HepG2 (cell line): Measurements from ENCODE around the gene CERS6. TPM values are rescaled to one million over a fixed set of nuclear protein-coding genes. Genes with fewer than 3 reads are reported as not detected.

ENCODE experiments used
- HNF4A ChIP-seq: sonication (generic); formaldehyde crosslinking; IDR thresholded peaks from 2 replicates; pipeline ENCODE4 v1.4.0; 2020; ENCODE audit warnings: missing genetic modification reagents
- HNRNPK ChIP-seq: fragments of 200-400 bp; formaldehyde crosslinking; IDR thresholded peaks from 2 replicates; pipeline ENCODE4 v1.6.1; 2018; ENCODE audit warnings: low read length, low read depth, moderate library complexity, mild to moderate bottlenecking; ENCODE audit not compliant: poor library complexity, severe bottlenecking
- KDM5B ChIP-seq: sonication (generic); formaldehyde crosslinking; IDR thresholded peaks from 2 replicates; pipeline ENCODE4 v1.4.0; 2020; ENCODE audit warnings: missing genetic modification reagents, mild to moderate bottlenecking, borderline replicate concordance
- MIER3 ChIP-seq: IDR thresholded peaks from 2 replicates; pipeline ENCODE4 v1.6.1; 2016; ENCODE audit warnings: missing compliant biosample characterization, borderline replicate concordance
- NFATC3 ChIP-seq: sonication (generic); formaldehyde crosslinking; IDR thresholded peaks from 2 replicates; pipeline ENCODE4 v1.5.1; 2020; ENCODE audit warnings: mild to moderate bottlenecking, missing genetic modification reagents
- NR2C2 ChIP-seq: sonication (generic); formaldehyde crosslinking; IDR thresholded peaks from 2 replicates; pipeline ENCODE4 v1.4.0; 2020; ENCODE audit warnings: missing genetic modification reagents, mild to moderate bottlenecking, moderate library complexity, borderline replicate concordance
- RFXANK ChIP-seq: IDR thresholded peaks from 2 replicates; pipeline ENCODE4 v1.6.1; 2016
- SOX6 ChIP-seq, 2 experiments: fragments of 450-650 bp in 1 of 2; sonication (generic) in 1 of 2; formaldehyde crosslinking in 1 of 2; IDR thresholded peaks; 2 replicates each; pipeline versions ENCODE4 v1.4.0 to v1.6.1; 2017 to 2020; ENCODE audit warnings: antibody characterized with exemption in 1 of 2, mild to moderate bottlenecking in 1 of 2, missing genetic modification reagents in 1 of 2
- SRSF9 ChIP-seq: fragments of 200-400 bp; formaldehyde crosslinking; IDR thresholded peaks from 2 replicates; pipeline ENCODE4 v1.6.1; 2018; ENCODE audit warnings: borderline replicate concordance, mild to moderate bottlenecking, low read depth, low read length; ENCODE audit not compliant: insufficient read depth, poor library complexity, severe bottlenecking
- ZNF44 ChIP-seq: sonication (generic); formaldehyde crosslinking; IDR thresholded peaks from 2 replicates; pipeline ENCODE4 v1.5.1; 2020; ENCODE audit warnings: mild to moderate bottlenecking, missing genetic modification reagents
- ZNF746 ChIP-seq: sonication (generic); formaldehyde crosslinking; IDR thresholded peaks from 2 replicates; pipeline ENCODE4 v1.8.0; 2022; ENCODE audit warnings: mild to moderate bottlenecking, missing genetic modification reagents
- polyA plus RNA-seq, 8 experiments: library from polyadenylated mRNA; depleted of rRNA in 3 of 8; stranded (reverse) in 7 of 8; unstranded in 1 of 8; fragments of >200 nt; fragmentation: Illumina TruSeq in 4 of 8; extraction: Trizol in 4 of 8; gene quantifications; 2 replicates each; pipeline versions ENCODE4 v1.2.1 to v1.2.3, GENCODE V29; 2011 to 2016; ENCODE audit warnings: low read depth in 4 of 8, missing spikeins in 1 of 8, mixed read lengths in 1 of 8; ENCODE audit not compliant: insufficient read depth in 1 of 8
- total RNA-seq, 5 experiments: library from RNA; depleted of rRNA; stranded (reverse); fragments of >200 nt; fragmentation: Illumina TruSeq; extraction: Trizol; gene quantifications; 2 replicates each; pipeline ENCODE4 v1.2.3, GENCODE V29; 2016; ENCODE audit warnings: low read depth in 1 of 5
- TF ChIP-seq, protein P1 (sequence below): sonication (generic); formaldehyde crosslinking; IDR thresholded peaks from 2 replicates; pipeline ENCODE4 v1.4.0; 2020; ENCODE audit warnings: mild to moderate bottlenecking, missing genetic modification reagents
- TF ChIP-seq, protein P2 (sequence below): sonication (generic); formaldehyde crosslinking; IDR thresholded peaks from 2 replicates; pipeline ENCODE4 v1.8.0; 2022; ENCODE audit warnings: missing genetic modification reagents, mild to moderate bottlenecking, moderate library complexity, borderline replicate concordance
- TF ChIP-seq, protein P3 (sequence below): sonication (generic); formaldehyde crosslinking; IDR thresholded peaks from 2 replicates; pipeline ENCODE4 v1.4.0; 2020; ENCODE audit warnings: mild to moderate bottlenecking, missing genetic modification reagents, borderline replicate concordance
- TF ChIP-seq, protein P4 (sequence below): sonication (generic); formaldehyde crosslinking; conservative IDR thresholded peaks from 2 replicates; pipeline ENCODE4 v1.8.0; 2022; ENCODE audit warnings: low read depth, missing genetic modification reagents
- TF ChIP-seq, protein P5 (sequence below): sonication (generic); formaldehyde crosslinking; IDR thresholded peaks from 2 replicates; pipeline ENCODE4 v1.8.1; 2023; ENCODE audit warnings: mild to moderate bottlenecking, inconsistent platforms, moderate library complexity, missing genetic modification reagents, borderline replicate concordance

CERS6 gene
- total and polyA plus RNA-seq, 2 of the 13 experiments (the other 11 are each of a cell fraction or from before 2014, with no cell fraction given) = 10.1 to 20.3 TPM

DNA sequence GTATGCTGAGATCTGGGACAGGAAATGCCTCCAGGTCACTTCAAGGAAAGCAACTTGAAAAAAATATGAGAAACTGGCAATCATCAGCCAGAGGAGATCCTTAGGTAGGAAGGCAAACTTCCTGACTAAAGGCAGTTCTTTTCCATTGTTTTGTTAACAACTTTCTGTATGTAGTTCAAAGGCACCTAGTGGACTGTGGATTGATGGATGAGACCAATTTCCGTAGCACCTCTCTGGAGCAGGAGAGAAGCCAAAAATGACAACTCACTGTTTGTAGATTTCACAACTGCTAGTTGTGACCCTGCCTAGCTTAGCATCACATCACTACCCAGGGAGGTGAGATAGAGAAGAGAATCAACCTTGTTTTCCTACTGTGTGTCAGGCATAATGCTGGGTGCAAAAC lies 324.6 kb downstream of the CERS6 start (continued):
- TF ChIP-seq, protein P1, sequence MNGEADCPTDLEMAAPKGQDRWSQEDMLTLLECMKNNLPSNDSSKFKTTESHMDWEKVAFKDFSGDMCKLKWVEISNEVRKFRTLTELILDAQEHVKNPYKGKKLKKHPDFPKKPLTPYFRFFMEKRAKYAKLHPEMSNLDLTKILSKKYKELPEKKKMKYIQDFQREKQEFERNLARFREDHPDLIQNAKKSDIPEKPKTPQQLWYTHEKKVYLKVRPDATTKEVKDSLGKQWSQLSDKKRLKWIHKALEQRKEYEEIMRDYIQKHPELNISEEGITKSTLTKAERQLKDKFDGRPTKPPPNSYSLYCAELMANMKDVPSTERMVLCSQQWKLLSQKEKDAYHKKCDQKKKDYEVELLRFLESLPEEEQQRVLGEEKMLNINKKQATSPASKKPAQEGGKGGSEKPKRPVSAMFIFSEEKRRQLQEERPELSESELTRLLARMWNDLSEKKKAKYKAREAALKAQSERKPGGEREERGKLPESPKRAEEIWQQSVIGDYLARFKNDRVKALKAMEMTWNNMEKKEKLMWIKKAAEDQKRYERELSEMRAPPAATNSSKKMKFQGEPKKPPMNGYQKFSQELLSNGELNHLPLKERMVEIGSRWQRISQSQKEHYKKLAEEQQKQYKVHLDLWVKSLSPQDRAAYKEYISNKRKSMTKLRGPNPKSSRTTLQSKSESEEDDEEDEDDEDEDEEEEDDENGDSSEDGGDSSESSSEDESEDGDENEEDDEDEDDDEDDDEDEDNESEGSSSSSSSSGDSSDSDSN = no peak
- TF ChIP-seq MIER3 (CRISPR knock-in tag) (no peak), KDM5B (no peak), SRSF9 (no peak), NR2C2 (CRISPR knock-in tag) (no peak), RFXANK (no peak), HNF4A (peak; percentile 42; the same call in 1 of the 2 replicates), HNRNPK (no peak), NFATC3 (CRISPR knock-in tag) (no peak), ZNF44 (CRISPR knock-in tag) (no peak), ZNF746 (no peak), SOX6 (IDR thresholded peaks at IDR 0.05) (no peak), SOX6 (CRISPR knock-in tag; IDR thresholded peaks at IDR 0.05) (peak; percentile 63)
- TF ChIP-seq, protein P2, sequence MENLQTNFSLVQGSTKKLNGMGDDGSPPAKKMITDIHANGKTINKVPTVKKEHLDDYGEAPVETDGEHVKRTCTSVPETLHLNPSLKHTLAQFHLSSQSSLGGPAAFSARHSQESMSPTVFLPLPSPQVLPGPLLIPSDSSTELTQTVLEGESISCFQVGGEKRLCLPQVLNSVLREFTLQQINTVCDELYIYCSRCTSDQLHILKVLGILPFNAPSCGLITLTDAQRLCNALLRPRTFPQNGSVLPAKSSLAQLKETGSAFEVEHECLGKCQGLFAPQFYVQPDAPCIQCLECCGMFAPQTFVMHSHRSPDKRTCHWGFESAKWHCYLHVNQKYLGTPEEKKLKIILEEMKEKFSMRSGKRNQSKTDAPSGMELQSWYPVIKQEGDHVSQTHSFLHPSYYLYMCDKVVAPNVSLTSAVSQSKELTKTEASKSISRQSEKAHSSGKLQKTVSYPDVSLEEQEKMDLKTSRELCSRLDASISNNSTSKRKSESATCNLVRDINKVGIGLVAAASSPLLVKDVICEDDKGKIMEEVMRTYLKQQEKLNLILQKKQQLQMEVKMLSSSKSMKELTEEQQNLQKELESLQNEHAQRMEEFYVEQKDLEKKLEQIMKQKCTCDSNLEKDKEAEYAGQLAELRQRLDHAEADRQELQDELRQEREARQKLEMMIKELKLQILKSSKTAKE = no peak
- TF ChIP-seq, protein P3, sequence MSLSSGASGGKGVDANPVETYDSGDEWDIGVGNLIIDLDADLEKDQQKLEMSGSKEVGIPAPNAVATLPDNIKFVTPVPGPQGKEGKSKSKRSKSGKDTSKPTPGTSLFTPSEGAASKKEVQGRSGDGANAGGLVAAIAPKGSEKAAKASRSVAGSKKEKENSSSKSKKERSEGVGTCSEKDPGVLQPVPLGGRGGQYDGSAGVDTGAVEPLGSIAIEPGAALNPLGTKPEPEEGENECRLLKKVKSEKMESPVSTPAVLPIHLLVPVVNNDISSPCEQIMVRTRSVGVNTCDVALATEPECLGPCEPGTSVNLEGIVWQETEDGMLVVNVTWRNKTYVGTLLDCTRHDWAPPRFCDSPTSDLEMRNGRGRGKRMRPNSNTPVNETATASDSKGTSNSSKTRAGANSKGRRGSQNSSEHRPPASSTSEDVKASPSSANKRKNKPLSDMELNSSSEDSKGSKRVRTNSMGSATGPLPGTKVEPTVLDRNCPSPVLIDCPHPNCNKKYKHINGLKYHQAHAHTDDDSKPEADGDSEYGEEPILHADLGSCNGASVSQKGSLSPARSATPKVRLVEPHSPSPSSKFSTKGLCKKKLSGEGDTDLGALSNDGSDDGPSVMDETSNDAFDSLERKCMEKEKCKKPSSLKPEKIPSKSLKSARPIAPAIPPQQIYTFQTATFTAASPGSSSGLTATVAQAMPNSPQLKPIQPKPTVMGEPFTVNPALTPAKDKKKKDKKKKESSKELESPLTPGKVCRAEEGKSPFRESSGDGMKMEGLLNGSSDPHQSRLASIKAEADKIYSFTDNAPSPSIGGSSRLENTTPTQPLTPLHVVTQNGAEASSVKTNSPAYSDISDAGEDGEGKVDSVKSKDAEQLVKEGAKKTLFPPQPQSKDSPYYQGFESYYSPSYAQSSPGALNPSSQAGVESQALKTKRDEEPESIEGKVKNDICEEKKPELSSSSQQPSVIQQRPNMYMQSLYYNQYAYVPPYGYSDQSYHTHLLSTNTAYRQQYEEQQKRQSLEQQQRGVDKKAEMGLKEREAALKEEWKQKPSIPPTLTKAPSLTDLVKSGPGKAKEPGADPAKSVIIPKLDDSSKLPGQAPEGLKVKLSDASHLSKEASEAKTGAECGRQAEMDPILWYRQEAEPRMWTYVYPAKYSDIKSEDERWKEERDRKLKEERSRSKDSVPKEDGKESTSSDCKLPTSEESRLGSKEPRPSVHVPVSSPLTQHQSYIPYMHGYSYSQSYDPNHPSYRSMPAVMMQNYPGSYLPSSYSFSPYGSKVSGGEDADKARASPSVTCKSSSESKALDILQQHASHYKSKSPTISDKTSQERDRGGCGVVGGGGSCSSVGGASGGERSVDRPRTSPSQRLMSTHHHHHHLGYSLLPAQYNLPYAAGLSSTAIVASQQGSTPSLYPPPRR = no peak
- TF ChIP-seq, protein P4, sequence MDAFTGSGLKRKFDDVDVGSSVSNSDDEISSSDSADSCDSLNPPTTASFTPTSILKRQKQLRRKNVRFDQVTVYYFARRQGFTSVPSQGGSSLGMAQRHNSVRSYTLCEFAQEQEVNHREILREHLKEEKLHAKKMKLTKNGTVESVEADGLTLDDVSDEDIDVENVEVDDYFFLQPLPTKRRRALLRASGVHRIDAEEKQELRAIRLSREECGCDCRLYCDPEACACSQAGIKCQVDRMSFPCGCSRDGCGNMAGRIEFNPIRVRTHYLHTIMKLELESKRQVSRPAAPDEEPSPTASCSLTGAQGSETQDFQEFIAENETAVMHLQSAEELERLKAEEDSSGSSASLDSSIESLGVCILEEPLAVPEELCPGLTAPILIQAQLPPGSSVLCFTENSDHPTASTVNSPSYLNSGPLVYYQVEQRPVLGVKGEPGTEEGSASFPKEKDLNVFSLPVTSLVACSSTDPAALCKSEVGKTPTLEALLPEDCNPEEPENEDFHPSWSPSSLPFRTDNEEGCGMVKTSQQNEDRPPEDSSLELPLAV (CRISPR knock-in tag) = no peak
- TF ChIP-seq, protein P5, sequence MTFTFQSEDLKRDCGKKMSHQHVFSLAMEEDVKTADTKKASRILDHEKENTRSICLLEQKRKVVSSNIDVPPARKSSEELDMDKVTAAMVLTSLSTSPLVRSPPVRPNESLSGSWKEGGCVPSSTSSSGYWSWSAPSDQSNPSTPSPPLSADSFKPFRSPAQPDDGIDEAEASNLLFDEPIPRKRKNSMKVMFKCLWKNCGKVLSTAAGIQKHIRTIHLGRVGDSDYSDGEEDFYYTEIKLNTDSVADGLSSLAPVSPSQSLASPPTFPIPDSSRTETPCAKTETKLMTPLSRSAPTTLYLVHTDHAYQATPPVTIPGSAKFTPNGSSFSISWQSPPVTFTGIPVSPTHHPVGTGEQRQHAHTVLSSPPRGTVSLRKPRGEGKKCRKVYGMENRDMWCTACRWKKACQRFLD = no peak
